Endothelial cell of umbilical vein (primary cell): ENCODE measurements around the gene DYNLT1. TPM values are rescaled to one million over a fixed set of nuclear protein-coding genes. Genes with fewer than 3 reads are reported as not detected.
"Not testable (repeated sequence)": the region's sequence is repeated elsewhere in the genome, so short reads cannot be mapped to it uniquely, and the experiment has no call there.

ENCODE experiments used
- BruUV-seq: library from RNA; stranded (reverse); fragments of 400-500 nt; replicated peaks from 2 replicates; lab custom pipeline; 2021; lab: Mats Ljungman, UMichigan
- CTCF ChIA-PET: fragments of 300-600, 350-600 bp; sonication (Branson Sonifier 250); formaldehyde crosslinking; loops from one replicate; lab custom pipeline; 2021; ENCODE audit warnings: antibody characterized with exemption, inconsistent platforms; lab: Charles Lee
- POLR2A ChIA-PET: fragments of 300-600, 350-600 bp; sonication (Branson Sonifier 250); formaldehyde crosslinking; loops from one replicate; lab custom pipeline; 2021; ENCODE audit warnings: antibody characterized with exemption, inconsistent platforms; lab: Charles Lee
- DNase-seq: peaks from one replicate; pipeline ENCODE4 v3.0.0-alpha.2; 2011; ENCODE audit warnings: low read depth, low spot score
- FAIRE-seq: peaks from 2 replicates; lab custom pipeline; 2011; peaks lifted over from hg19 to GRCh38; lab: Jason Lieb, UNC
- H2AFZ ChIP-seq: 2 replicates; pipeline ENCODE4 v1.6.0; 2012; ENCODE audit warnings: low read depth, low read length, control low read depth, inconsistent platforms
- H3K27ac ChIP-seq: 2 replicates; pipeline ENCODE4 v1.5.1; 2011; ENCODE audit warnings: low read depth, mild to moderate bottlenecking, control low read depth, low read length, moderate library complexity; ENCODE audit not compliant: insufficient read depth
- H3K27me3 ChIP-seq, 2 experiments: 2 replicates each; pipeline versions ENCODE4 v1.6.0 to v1.6.1; 2011; ENCODE audit warnings: low read length in 2 of 2, mixed read lengths in 1 of 2; ENCODE audit not compliant: control insufficient read depth in 2 of 2, insufficient read depth in 2 of 2
- H3K36me3 ChIP-seq, 2 experiments: 2 replicates in 1 of 2; 3 replicates in 1 of 2; pipeline ENCODE4 v1.5.1; 2011; ENCODE audit warnings: low read length in 2 of 2, mild to moderate bottlenecking in 1 of 2, moderate library complexity in 1 of 2; ENCODE audit not compliant: control insufficient read depth in 2 of 2, insufficient read depth in 2 of 2; ENCODE audit errors: extremely low read depth in 1 of 2
- H3K4me1 ChIP-seq: 3 replicates; pipeline ENCODE4 v1.5.1; 2011; ENCODE audit warnings: mild to moderate bottlenecking, low read length; ENCODE audit not compliant: control insufficient read depth, insufficient read depth; ENCODE audit errors: extremely low read depth
- H3K4me2 ChIP-seq: 2 replicates; pipeline ENCODE4 v1.6.1; 2011; ENCODE audit warnings: low read length, control low read depth, mixed read lengths; ENCODE audit not compliant: insufficient read depth
- H3K4me3 ChIP-seq, 3 experiments: fragments of 200-600 bp in 1 of 3; sonication (generic), shearing (Covaris generic) in 1 of 3; replicated peaks in 1 of 3; 2 replicates each; pipeline ENCODE4 v1.5.1; 2011 to 2016; ENCODE audit warnings: control low read depth in 3 of 3, low read length in 3 of 3, mild to moderate bottlenecking in 2 of 3, inconsistent platforms in 1 of 3, low read depth in 1 of 3, moderate library complexity in 1 of 3; ENCODE audit not compliant: insufficient read depth in 1 of 3
- H3K79me2 ChIP-seq: 2 replicates; pipeline ENCODE4 v1.6.0; 2012; ENCODE audit warnings: low read length, inconsistent platforms; ENCODE audit not compliant: control insufficient read depth, insufficient read depth
- H3K9ac ChIP-seq: replicated peaks from 2 replicates; pipeline ENCODE3; 2011; ENCODE audit warnings: low read length, control low read depth; ENCODE audit not compliant: insufficient read depth; ENCODE audit errors: extremely low read depth
- H3K9me1 ChIP-seq: replicated peaks from 3 replicates; pipeline ENCODE4 v1.6.0; 2011; ENCODE audit warnings: mild to moderate bottlenecking, low read length; ENCODE audit not compliant: control insufficient read depth, insufficient read depth; ENCODE audit errors: extremely low read depth
- H3K9me3 ChIP-seq: replicated peaks from 2 replicates; pipeline ENCODE4 v1.5.1; 2012; ENCODE audit warnings: low read length, inconsistent platforms; ENCODE audit not compliant: control insufficient read depth, insufficient read depth
- H4K20me1 ChIP-seq: replicated peaks from 2 replicates; pipeline ENCODE3; 2011; ENCODE audit warnings: mild to moderate bottlenecking, low read length; ENCODE audit not compliant: control insufficient read depth, insufficient read depth; ENCODE audit errors: extremely low read depth
- FOS ChIP-seq: IDR thresholded peaks from 2 replicates; pipeline ENCODE4 v1.6.1; 2011; ENCODE audit warnings: mild to moderate bottlenecking, low read length, moderate library complexity, borderline replicate concordance; ENCODE audit not compliant: insufficient read depth
- MYC ChIP-seq: IDR thresholded peaks from one replicate; pipeline ENCODE4 v1.6.1; 2011; ENCODE audit warnings: mild to moderate bottlenecking, low read depth, low read length
- dilution Hi-C: fragments of 300-500 bp; cut with MboI; formaldehyde crosslinking; loops from one replicate; pipeline ENCODE4 v1.15.0; 2019; ENCODE audit warnings: low sequenced_read_pairs; ENCODE audit not compliant: extremely low pct_ligation_motif_present
- intact Hi-C: fragments of 100-400 bp; cut with micrococcal nuclease; formaldehyde crosslinking; loops from one replicate; pipeline ENCODE4 v1.10.0; 2022
- polyA plus RNA-seq, 4 experiments: library from polyadenylated mRNA; depleted of rRNA in 3 of 4; stranded (reverse) in 3 of 4; unstranded in 1 of 4; fragments of >200 nt; gene quantifications; 2 replicates each; pipeline versions ENCODE4 v1.2.1 to v1.2.3, GENCODE V29; 2011 to 2012; ENCODE audit warnings: missing spikeins in 1 of 4
- total RNA-seq: library from RNA; stranded (reverse); gene quantifications from 2 replicates; pipeline ENCODE4 v1.2.3, GENCODE V29; 2021

DYNLT1 gene
- total and polyA plus RNA-seq, 2 donors (not counting 3 experiments of a cell fraction or from before 2014, with no cell fraction given) = 162 to 267 TPM

DNA sequence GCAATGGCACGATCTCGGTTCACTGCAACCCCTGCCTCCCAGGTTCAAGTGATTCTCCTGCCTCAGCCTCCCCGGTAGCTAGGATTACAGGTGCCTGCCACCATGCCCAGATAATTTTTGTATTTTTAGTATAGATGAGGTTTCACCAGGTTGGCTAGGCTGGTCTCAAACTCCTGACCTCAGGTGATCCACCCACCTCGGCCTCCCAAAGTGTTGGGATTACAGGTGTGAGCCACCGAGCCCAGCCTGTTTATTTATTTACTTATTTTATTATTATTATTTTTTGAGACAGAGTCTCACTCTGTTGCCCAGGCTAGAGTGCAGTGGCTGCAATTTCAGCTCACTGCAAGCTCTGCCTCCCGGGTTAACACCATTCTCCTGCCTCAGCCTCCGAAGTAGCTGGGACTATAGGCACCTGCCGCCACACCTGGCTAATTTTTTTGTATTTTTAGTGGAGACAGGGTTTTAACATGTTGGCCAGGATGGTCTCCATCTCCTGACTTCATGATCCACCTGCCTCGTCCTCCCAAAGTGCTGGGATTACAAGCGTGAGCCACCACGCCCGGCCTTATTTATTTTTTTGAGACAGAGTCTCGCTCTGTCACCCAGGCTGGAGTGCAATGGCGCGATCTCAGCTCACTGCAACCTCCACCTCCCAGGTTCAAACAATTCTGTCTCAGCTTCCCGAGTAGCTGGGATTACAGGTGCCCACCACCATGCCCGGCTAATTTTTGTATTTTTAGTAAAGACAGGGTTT is 7.6 kb upstream of the DYNLT1 start:
- BruUV-seq, dilution Hi-C loops, H3K4me3 ChIP-seq, H4K20me1 ChIP-seq, POLR2A ChIA-PET, H3K9ac ChIP-seq, H3K9me1 ChIP-seq, H3K9me3 ChIP-seq, H2AFZ ChIP-seq, H3K36me3 ChIP-seq, H3K4me2 ChIP-seq, H3K79me2 ChIP-seq, FAIRE-seq, DNase-seq, H3K4me1 ChIP-seq, H3K27me3 ChIP-seq, intact Hi-C loops, H3K27ac ChIP-seq: not testable (repeated sequence)
- CTCF ChIA-PET = interaction anchor here (1.5 to 2.3 kb wide), 2 partner anchors 39 to 431 kb away, joined by 4 to 8 read pairs; no protein-coding TSS in a partner anchor

DNA sequence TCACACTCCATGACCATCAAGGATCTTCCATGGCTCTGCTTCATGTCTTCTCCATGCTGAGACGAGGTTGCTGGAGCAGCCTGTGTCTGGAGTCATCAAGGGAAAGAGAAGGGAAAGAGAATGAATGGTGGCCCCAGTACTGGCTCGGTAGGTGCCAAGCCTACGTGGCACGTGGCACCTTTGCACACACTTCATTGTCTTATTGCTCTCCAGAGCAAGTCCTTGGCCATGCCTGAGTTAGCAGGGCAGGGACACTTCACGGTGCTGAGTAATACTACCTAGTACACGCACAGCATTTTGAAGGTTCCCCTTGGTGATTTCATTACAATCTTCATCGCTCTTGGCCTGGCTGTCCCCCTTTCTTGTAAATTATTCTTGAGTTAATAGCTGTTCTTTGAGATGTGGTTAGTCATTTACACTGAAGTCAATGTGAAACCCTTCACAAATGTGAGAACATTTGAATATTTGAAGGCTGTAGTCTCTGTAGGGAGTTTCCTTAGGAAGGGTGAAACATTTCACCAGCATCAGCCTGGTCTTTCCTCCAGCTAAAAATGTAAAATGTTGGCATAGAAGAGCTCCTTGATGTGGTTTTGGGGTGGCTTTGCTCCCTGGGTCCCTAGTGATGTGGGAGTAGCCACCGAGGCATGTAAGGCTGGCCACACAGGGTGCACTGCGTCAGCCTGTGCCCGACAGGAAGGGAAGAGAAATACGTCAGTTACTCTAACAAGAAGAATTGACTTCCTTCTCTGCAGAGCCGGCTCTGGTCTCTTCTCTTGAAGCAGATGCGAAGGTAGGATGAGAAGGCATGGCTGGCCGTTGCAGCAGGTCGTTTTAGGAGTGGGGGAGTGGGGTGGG is 5.0 kb upstream of the DYNLT1 start, which contains the start of gene SYTL3:
TSS of gene SYTL3 (plus strand) at position 766 of the 855 bp plus-strand sequence. CDS start 13,215 bp downstream, outside the sequence.
- Histone ChIP-seq H3K9me1 (no peaks in the 10 kb centered on the region), H3K9ac (no peak within 1 kb of the TSS), H3K36me3 (no peaks in the 10 kb centered on the region), H3K4me2 (no peak within 1 kb of the TSS), H4K20me1 (no peaks in the 10 kb centered on the region), H3K4me3 (no peak within 1 kb of the TSS), H3K27ac (no peak within 1 kb of the TSS), H3K9me3 (no peaks in the 10 kb centered on the region), H3K27me3 (no peaks in the 10 kb centered on the region), H3K79me2 (no peaks in the 10 kb centered on the region), H3K4me1 (peaks cover 7% of the 10 kb centered on the region), H2AFZ (peak within 1 kb of the TSS; percentile 5)
- peak; percentile 29 for DNase-seq
- dilution Hi-C loops = no loop called here
- ChIA-PET CTCF (interaction anchor here (1.0 to 4.6 kb wide), 5 partner anchors 10 to 435 kb away, joined by 3 to 21 read pairs (median 6); no protein-coding TSS in a partner anchor), POLR2A (interaction anchor here (0.6 kb wide), 1 partner anchor 1877 kb away, joined by 3 read pairs; no protein-coding TSS in a partner anchor)
- FAIRE-seq = peak; percentile 31
- TF ChIP-seq MYC (no peak), FOS (no peak)
- intact Hi-C loops = no loop called here
- no TSS peak for BruUV-seq
